GM12875 (cell line): ENCODE data around the gene TBXAS1.
"Not testable (repeated sequence)": the region's sequence is repeated elsewhere in the genome, so short reads cannot be mapped to it uniquely, and the experiment has no call there.

ENCODE experiments used
- H3K4me3 ChIP-seq: one replicate; pipeline ENCODE4 v1.5.1; 2011; ENCODE audit warnings: low read depth, low read length, control low read depth
- TF ChIP-seq, protein P1 (sequence below): IDR thresholded peaks from 2 replicates; pipeline ENCODE4 v1.5.1; 2011; ENCODE audit warnings: low read depth, mild to moderate bottlenecking, control low read depth, inconsistent platforms, low read length, moderate library complexity, borderline replicate concordance; ENCODE audit not compliant: insufficient read depth

Gene TBXAS1

DNA sequence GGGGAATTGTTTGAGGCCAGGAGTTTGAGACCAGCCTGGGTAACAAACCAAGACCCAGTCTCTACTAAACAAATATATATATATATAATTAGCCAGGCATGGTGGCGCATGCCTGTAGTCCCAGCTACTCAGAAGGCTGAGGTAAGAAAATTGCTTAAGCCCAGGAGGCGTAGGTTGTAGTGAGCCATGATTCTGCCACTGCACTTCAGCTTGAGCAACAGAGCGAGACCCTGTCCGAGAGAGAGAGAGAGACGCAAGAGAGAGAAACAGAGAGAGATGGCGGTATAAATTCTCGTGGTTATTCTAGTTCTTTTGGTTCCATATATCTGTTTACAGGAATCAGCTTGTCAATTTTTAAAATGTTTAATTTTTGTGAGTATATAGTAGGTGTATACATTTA lies 94.0 kb downstream of the TBXAS1 start:
- no peak overlapping the region for H3K4me3 ChIP-seq
- TF ChIP-seq, protein P1, sequence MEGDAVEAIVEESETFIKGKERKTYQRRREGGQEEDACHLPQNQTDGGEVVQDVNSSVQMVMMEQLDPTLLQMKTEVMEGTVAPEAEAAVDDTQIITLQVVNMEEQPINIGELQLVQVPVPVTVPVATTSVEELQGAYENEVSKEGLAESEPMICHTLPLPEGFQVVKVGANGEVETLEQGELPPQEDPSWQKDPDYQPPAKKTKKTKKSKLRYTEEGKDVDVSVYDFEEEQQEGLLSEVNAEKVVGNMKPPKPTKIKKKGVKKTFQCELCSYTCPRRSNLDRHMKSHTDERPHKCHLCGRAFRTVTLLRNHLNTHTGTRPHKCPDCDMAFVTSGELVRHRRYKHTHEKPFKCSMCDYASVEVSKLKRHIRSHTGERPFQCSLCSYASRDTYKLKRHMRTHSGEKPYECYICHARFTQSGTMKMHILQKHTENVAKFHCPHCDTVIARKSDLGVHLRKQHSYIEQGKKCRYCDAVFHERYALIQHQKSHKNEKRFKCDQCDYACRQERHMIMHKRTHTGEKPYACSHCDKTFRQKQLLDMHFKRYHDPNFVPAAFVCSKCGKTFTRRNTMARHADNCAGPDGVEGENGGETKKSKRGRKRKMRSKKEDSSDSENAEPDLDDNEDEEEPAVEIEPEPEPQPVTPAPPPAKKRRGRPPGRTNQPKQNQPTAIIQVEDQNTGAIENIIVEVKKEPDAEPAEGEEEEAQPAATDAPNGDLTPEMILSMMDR: no peak

DNA sequence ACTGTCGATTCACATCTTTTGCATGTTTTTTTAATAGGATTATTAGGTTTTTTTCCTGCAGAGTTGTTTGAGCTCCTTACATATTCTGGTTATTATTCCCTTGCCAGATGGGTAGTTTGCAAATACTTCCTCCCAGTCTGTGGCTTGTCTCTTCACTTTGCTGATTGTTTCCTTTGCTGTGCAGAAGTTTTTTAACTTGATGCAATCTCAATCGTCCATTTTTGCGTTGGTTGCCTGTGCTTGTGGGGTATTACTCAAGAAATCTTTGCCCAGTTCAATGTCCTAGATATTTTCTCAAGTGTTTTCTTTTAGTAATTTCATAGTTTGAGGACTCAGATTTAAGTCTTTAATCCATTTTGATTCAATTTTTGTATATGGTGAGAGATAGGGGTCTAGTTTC lies 95.4 kb downstream of the TBXAS1 start:
- no peak overlapping the region for H3K4me3 ChIP-seq
- TF ChIP-seq, protein P1: no peak

DNA sequence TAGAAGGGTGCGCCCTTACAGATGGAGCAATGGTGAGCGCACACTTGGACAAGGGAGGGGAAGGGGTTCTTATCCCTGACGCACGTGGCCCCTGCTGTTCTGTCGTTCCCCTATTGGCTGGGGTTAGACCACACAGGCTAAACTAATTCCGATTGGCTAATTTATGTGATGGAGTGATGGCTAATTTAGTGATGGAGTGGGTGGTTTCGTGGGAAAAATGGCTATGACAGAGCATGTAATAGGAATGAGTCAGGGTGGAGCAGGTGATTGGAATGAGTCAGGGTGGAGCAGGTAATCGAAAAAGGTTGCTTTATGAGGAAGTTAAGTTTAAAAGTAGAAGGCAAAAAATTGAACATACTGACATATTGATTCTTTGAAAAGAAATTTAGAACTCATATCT lies 100.2 kb downstream of the TBXAS1 start:
- H3K4me3 ChIP-seq: not testable (repeated sequence)

DNA sequence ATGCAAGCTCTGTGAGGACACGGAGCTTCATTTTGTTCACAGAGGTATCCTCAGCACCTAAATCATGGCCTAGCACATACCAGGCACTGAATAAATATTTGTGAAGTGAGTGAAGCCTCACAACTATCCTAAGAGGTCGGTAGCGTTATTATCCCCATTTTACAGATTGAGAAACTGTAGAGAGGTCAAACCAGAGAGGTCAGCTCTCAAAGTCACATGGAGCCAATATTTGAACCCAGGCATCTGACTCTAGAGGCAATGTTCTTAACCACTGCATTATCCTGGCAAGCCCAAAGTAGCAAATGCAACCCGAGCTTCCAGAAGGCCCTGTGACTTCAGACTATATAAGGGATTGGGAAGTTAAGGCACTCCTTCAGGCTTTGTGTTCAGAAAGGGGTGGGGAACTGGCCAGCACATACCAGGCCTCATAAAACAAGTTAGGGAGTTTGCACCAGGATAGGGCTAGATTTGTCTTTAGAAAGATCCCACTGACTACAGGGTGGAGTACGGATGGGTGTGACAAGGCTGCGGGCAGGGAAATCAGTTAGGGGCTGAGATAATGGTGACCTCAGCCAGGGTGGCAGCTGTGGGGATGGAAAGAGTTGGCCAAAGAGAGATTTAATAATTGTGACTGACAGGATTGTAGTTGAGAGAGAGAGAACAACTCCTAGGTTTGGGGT lies 101.4 kb downstream of the TBXAS1 start:
- H3K4me3 ChIP-seq: no peak overlapping the region
- TF ChIP-seq, protein P1: no peak

DNA sequence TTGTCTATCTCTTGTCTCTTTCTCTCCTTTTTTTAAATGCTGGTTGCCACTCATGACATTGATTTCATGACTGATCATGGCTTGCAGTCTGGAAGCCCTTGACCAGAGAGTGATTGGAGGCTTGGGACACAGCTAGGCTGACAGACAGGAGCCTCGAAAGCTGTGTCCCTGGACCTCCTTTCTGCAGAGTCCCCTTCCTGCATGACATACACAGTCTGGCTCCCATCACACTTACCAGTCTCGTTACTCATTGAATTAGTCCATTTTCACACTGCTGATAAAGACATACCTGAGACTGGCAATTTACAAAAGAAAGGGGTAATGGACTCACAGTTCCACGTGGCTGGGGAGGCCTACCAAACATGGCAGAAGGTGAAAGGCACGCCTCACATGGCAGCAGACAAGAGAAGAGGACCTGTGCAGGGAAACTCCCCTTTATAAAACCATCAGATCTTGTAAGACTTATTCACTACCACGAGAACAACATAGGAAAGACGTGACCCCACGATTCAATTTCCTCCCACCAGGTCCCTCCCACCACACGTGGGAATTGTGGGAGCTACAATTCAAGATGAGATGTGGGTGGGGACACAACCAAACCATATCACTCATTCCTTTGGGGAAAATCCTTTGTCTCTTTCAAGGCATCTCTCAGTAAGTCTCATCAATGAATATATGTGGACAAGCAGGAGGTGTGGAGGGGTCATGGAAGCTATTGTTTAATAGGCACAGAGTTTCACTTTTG lies 102.3 kb downstream of the TBXAS1 start:
- no peak overlapping the region for H3K4me3 ChIP-seq
- TF ChIP-seq, protein P1: no peak

DNA sequence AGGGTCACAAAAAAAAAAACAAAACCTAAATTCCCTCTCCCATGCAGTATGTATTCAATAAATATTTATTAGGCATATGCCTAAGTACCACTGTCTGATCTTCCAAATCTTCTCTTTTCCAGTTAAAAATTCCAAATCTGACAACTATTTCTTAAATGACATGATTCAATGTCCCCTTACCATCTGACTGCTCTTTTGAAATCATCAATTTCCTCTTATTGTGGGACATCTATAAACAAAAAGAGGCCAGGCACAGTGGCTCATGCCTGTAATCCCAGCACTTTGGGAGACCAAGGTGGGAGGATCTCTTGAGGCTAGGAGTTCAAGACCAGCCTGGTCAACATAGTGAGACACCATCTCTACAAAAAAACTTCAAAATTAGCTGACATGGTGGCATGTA lies 103.5 kb downstream of the TBXAS1 start:
- TF ChIP-seq, protein P1: no peak
- H3K4me3 ChIP-seq: no peak overlapping the region

DNA sequence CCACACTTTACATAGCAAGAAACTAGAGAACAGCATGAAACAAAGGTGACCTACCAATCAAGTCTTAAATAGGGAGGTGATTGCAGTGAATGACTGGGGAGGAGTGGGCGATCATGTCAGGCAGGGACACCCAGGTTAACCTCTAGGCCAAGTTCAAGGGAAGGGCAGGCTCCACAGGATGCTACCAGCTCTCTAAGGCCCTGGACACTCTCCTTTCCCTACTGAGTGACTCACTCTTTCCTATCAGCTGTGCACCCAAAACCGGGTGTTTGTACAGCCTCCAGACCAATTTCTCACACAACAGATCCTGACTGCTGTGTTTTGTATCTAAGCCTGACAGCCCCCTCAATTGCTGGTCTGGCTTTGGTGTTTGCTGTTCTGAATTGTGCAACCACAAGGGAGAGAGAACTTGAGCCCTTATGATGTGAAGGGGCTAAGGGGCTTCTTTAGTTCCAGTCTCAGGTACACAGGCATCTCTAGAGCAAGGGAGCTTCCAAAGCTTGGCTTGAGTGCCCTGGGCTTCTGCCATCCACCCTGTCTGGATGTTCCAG lies 107.8 kb downstream of the TBXAS1 start:
- TF ChIP-seq, protein P1: no peak
- no peak overlapping the region for H3K4me3 ChIP-seq
